HG03025 (cell line): Measurements from ENCODE around the gene CNOT1.

ENCODE experiments used
- ATAC-seq: cut with Tn5 transposase; IDR thresholded peaks from one replicate; pipeline ENCODE4 v1.9.1; 2021; ENCODE audit warnings: mild to moderate bottlenecking, moderate library complexity; ENCODE audit not compliant: unreplicated experiment, low FRiP score

Gene CNOT1

GRCh38 chr16:58490065-58490464, 139.6 kb downstream of the CNOT1 start:
- ATAC-seq = no peak

GRCh38 chr16:58488531-58488930, 141.1 kb downstream of the CNOT1 start:
- ATAC-seq = no peak

- peak; percentile 61 for ATAC-seq
These were observed 141.9 kb downstream of the CNOT1 start for GRCh38 chr16:58487566-58488351.

- no peak for ATAC-seq
These were observed 144.3 kb downstream of the CNOT1 start for GRCh38 chr16:58485184-58485887.

- ATAC-seq = no peak
These were observed 147.7 kb downstream of the CNOT1 start for GRCh38 chr16:58481931-58482330.

GRCh38 chr16:58481226-58481869, 148.3 kb downstream of the CNOT1 start:
- ATAC-seq = no peak

- no peak for ATAC-seq
These were observed 151.2 kb downstream of the CNOT1 start for GRCh38 chr16:58478427-58478826.

- ATAC-seq = no peak
These were observed 152.8 kb downstream of the CNOT1 start for GRCh38 chr16:58476791-58477190.

- no peak for ATAC-seq
These were observed 154.5 kb downstream of the CNOT1 start for GRCh38 chr16:58475091-58475619.

GRCh38 chr16:58474296-58474695, 155.3 kb downstream of the CNOT1 start:
- no peak for ATAC-seq

GRCh38 chr16:58472827-58473226, 156.8 kb downstream of the CNOT1 start:
- ATAC-seq = no peak

GRCh38 chr16:58472266-58472665, 157.4 kb downstream of the CNOT1 start:
- ATAC-seq = no peak

GRCh38 chr16:58471209-58471975, 158.2 kb downstream of the CNOT1 start:
- ATAC-seq = no peak
